Endodermal cell (in vitro differentiated cells): ENCODE results near the gene MTUS2. TPM values are rescaled to one million over a fixed set of nuclear protein-coding genes. Genes with fewer than 3 reads are reported as not detected.

ENCODE experiments used
- DNase-seq: peaks from one replicate; pipeline ENCODE4 v3.0.0-alpha.2; 2017
- H3K27ac ChIP-seq: 2 replicates; pipeline ENCODE4 v1.5.1; 2013; ENCODE audit warnings: mild to moderate bottlenecking, low read depth, low read length, moderate library complexity
- H3K27me3 ChIP-seq: 2 replicates; pipeline ENCODE4 v1.6.1; 2013; ENCODE audit warnings: mild to moderate bottlenecking, low read length, moderate library complexity; ENCODE audit not compliant: insufficient read depth, control insufficient read depth, poor library complexity, severe bottlenecking
- H3K36me3 ChIP-seq: 2 replicates; pipeline ENCODE4 v1.7.0; 2013; ENCODE audit warnings: mild to moderate bottlenecking, low read length, moderate library complexity; ENCODE audit not compliant: control insufficient read depth, insufficient read depth
- H3K4me1 ChIP-seq: one replicate; pipeline ENCODE4 v1.7.0; 2013; ENCODE audit warnings: low read length; ENCODE audit not compliant: control insufficient read depth, insufficient read depth
- H3K4me3 ChIP-seq: 2 replicates; pipeline ENCODE4 v1.5.1; 2013; ENCODE audit warnings: mild to moderate bottlenecking, low read length, moderate library complexity
- H3K9ac ChIP-seq: 2 replicates; pipeline ENCODE4 v1.6.1; 2013; ENCODE audit warnings: mild to moderate bottlenecking, low read length, moderate library complexity; ENCODE audit not compliant: poor library complexity, severe bottlenecking; ENCODE audit errors: extremely low read depth
- H3K9me3 ChIP-seq: 2 replicates; pipeline ENCODE4 v1.6.1; 2013; ENCODE audit warnings: mild to moderate bottlenecking, low read length, moderate library complexity; ENCODE audit not compliant: control insufficient read depth
- H3K27ac Mint-ChIP-seq: 2 replicates; pipeline ENCODE4 v1.8.0; 2020; ENCODE audit warnings: mixed read lengths
- H3K27me3 Mint-ChIP-seq: 2 replicates; pipeline ENCODE4 v1.8.0; 2021; ENCODE audit warnings: mild to moderate bottlenecking, mixed read lengths; ENCODE audit not compliant: insufficient read depth
- H3K36me3 Mint-ChIP-seq: 2 replicates; pipeline ENCODE4 v1.8.0; 2020; ENCODE audit warnings: low read depth, mixed read lengths
- H3K4me1 Mint-ChIP-seq: 2 replicates; pipeline ENCODE4 v1.8.0; 2020; ENCODE audit warnings: mixed read lengths
- H3K4me3 Mint-ChIP-seq: 2 replicates; pipeline ENCODE4 v1.8.0; 2020; ENCODE audit warnings: mild to moderate bottlenecking, moderate library complexity, mixed read lengths
- H3K9me3 Mint-ChIP-seq: 2 replicates; pipeline ENCODE4 v1.8.0; 2020; ENCODE audit warnings: mild to moderate bottlenecking, mixed read lengths
- CTCF ChIP-seq: fragments of 200-600 bp; sonication (generic); conservative IDR thresholded peaks from 2 replicates; pipeline ENCODE4 v1.5.0; 2021; ENCODE audit warnings: antibody characterized with exemption, mild to moderate bottlenecking
- WGBS, 2 experiments: methylation state at CpG; one replicate each; pipeline versions ENCODE4 v1.1.5 to v1.1.7; 2013; ENCODE audit warnings: missing lambda C conversion rate in 2 of 2, mixed read lengths in 1 of 2; ENCODE audit not compliant: insufficient coverage in 1 of 2, insufficient read length in 1 of 2; 5-methylcytosine and 5-hydroxymethylcytosine counted together
- total RNA-seq, 2 donors: library from RNA; stranded (reverse); fragmentation: NEBNext Ultra II Directional in 1 of 2; extraction: Animal tissue kit (Norgen Biotek cat#: 25700) in 1 of 2; gene quantifications; 2 replicates in 1 of 2; 3 replicates in 1 of 2; pipeline ENCODE4 v1.2.1, GENCODE V29; 2021

Gene MTUS2
- total RNA-seq, 2 donors from 2014 or later = 1.2 to 1.3 TPM

GRCh38 chr13:29187584-29187983 lies 367.4 kb downstream of the MTUS2 start:
- no peak overlapping the region for H3K9ac ChIP-seq
- H3K27ac Mint-ChIP-seq = no peak overlapping the region
- no peak overlapping the region for H3K27ac ChIP-seq
- no peak for DNase-seq
- no peak overlapping the region for H3K4me3 Mint-ChIP-seq
- no peaks in the 10 kb centered on the region for H3K4me1 Mint-ChIP-seq
- no peak for TF ChIP-seq CTCF
- H3K27me3 ChIP-seq = no peaks in the 10 kb centered on the region
- no peak overlapping the region for H3K4me3 ChIP-seq
- H3K4me1 ChIP-seq = no peaks in the 10 kb centered on the region
- H3K36me3 ChIP-seq = no peaks in the 10 kb centered on the region
- H3K9me3 Mint-ChIP-seq = peaks cover 7% of the 10 kb centered on the region
- H3K36me3 Mint-ChIP-seq = no peaks in the 10 kb centered on the region
- H3K9me3 ChIP-seq = peaks cover 50% of the 10 kb centered on the region
- H3K27me3 Mint-ChIP-seq = no peaks in the 10 kb centered on the region
- 80 to 98% methylated on average over 1 of the region's 1 CpG for WGBS, 2 experiments

- H3K27ac Mint-ChIP-seq = no peak overlapping the region
- H3K9me3 Mint-ChIP-seq = peaks cover 12% of the 10 kb centered on the region
- no peak overlapping the region for H3K4me3 ChIP-seq
- WGBS, 2 experiments = 67 to 73% methylated on average over 1 to 3 of the region's 3 CpGs
- no peak overlapping the region for H3K27ac ChIP-seq
- H3K27me3 Mint-ChIP-seq = no peaks in the 10 kb centered on the region
- no peak overlapping the region for H3K4me3 Mint-ChIP-seq
- H3K36me3 Mint-ChIP-seq = no peaks in the 10 kb centered on the region
- peaks cover 39% of the 10 kb centered on the region for H3K9me3 ChIP-seq
- H3K4me1 Mint-ChIP-seq = no peaks in the 10 kb centered on the region
- H3K9ac ChIP-seq = no peak overlapping the region
- H3K27me3 ChIP-seq = no peaks in the 10 kb centered on the region
- no peak for DNase-seq
- no peaks in the 10 kb centered on the region for H3K36me3 ChIP-seq
- H3K4me1 ChIP-seq = no peaks in the 10 kb centered on the region
- no peak for TF ChIP-seq CTCF
Observed at GRCh38 chr13:29190298-29190697, 370.2 kb downstream of the MTUS2 start.

GRCh38 chr13:29193083-29193482 lies 372.9 kb downstream of the MTUS2 start:
- no peak overlapping the region for H3K27ac ChIP-seq
- no peaks in the 10 kb centered on the region for H3K36me3 Mint-ChIP-seq
- no peaks in the 10 kb centered on the region for H3K27me3 Mint-ChIP-seq
- H3K4me3 Mint-ChIP-seq = no peak overlapping the region
- no peaks in the 10 kb centered on the region for H3K4me1 Mint-ChIP-seq
- peaks cover 27% of the 10 kb centered on the region for H3K9me3 ChIP-seq
- no peak for TF ChIP-seq CTCF
- H3K4me3 ChIP-seq = no peak overlapping the region
- no peak overlapping the region for H3K27ac Mint-ChIP-seq
- DNase-seq = no peak
- peaks cover 23% of the 10 kb centered on the region for H3K9me3 Mint-ChIP-seq
- no peak overlapping the region for H3K9ac ChIP-seq
- 100% methylated on average over 1 of the region's 1 CpG; no CpG with 5 or more reads in 1 of the 2 experiments for WGBS, 2 experiments
- H3K27me3 ChIP-seq = no peaks in the 10 kb centered on the region
- no peaks in the 10 kb centered on the region for H3K4me1 ChIP-seq
- no peaks in the 10 kb centered on the region for H3K36me3 ChIP-seq
